ENCODE measurements around the gene PPHLN1.
"Not testable (repeated sequence)": the region's sequence is repeated elsewhere in the genome, so short reads cannot be mapped to it uniquely, and the experiment has no call there.

GRCh38 chr12:42330097-42330496, 4.1 kb downstream of the PPHLN1 start:
- TF ChIP-seq POLR2A, CTCF (IDR thresholded peaks at IDR 0.05): not testable (repeated sequence)
